K562 (cell line): ENCODE data around the gene SPDEF. TPM values are rescaled to one million over a fixed set of nuclear protein-coding genes. Genes with fewer than 3 reads are reported as not detected.

ENCODE experiments used
- ATAC-seq: fragments of 200-7000 bp; cut with Tn5 transposase; 3 replicates; pipeline ENCODE4 v1.9.1; 2020; ENCODE audit warnings: moderate library complexity
- BruUV-seq: library from RNA; stranded (reverse); fragments of 400-500 nt; replicated peaks from 2 replicates; lab custom pipeline; 2021; lab: Mats Ljungman, UMichigan
- CTCF ChIA-PET: fragments of 300-600 bp; formaldehyde crosslinking; extraction: SDS; loops from one replicate; lab custom pipeline; 2021; ENCODE audit warnings: low intra/inter-chr PET ratio; lab: Yijun Ruan, JAX
- POLR2A ChIA-PET: fragments of 300-600, 350-650 bp; sonication (Branson Sonifier 250); formaldehyde crosslinking; extraction: SDS; loops from one replicate; lab custom pipeline; 2021; ENCODE audit warnings: antibody characterized with exemption, inconsistent platforms; lab: Yijun Ruan, JAX
- DNase-seq, 4 experiments: peaks; one replicate each; pipeline versions ENCODE4 v3.0.0 to v3.0.0-alpha.2; 2011 to 2018; ENCODE audit warnings: low spot score in 3 of 4, mixed read lengths in 3 of 4; ENCODE audit errors: extremely low read depth in 1 of 4
- FAIRE-seq: peaks from 2 replicates; lab custom pipeline; 2011; peaks lifted over from hg19 to GRCh38; lab: Jason Lieb, UNC
- H2AFZ ChIP-seq: 2 replicates; pipeline ENCODE4 v1.6.0; 2011; ENCODE audit warnings: low read depth, low read length, control low read depth, inconsistent platforms
- H3K27ac ChIP-seq: fragments of 200-600 bp; 3 replicates; pipeline ENCODE4 v1.8.0; 2011; ENCODE audit warnings: low read depth, mild to moderate bottlenecking, control low read depth, inconsistent platforms, low read length, moderate library complexity, mixed read lengths; ENCODE audit errors: extremely low read depth
- H3K27me3 ChIP-seq, 2 experiments: fragments of 300-600 bp in 1 of 2; 2 replicates in 1 of 2; 3 replicates in 1 of 2; pipeline versions ENCODE4 v1.6.0 to v1.8.0; 2011; ENCODE audit warnings: inconsistent platforms in 2 of 2, low read length in 2 of 2, mild to moderate bottlenecking in 1 of 2, mixed read lengths in 1 of 2, moderate library complexity in 1 of 2; ENCODE audit not compliant: control insufficient read depth in 2 of 2, insufficient read depth in 2 of 2
- H3K36me3 ChIP-seq: fragments of 300-600 bp; 3 replicates; pipeline ENCODE4 v1.8.0; 2011; ENCODE audit warnings: mild to moderate bottlenecking, low read length, inconsistent platforms; ENCODE audit not compliant: control insufficient read depth, insufficient read depth
- H3K4me1 ChIP-seq, 2 experiments: fragments of 200-600 bp in 1 of 2; replicated peaks in 1 of 2; 2 replicates in 1 of 2; 3 replicates in 1 of 2; pipeline versions ENCODE4 v1.5.1 to v1.8.0; 2011; ENCODE audit warnings: inconsistent platforms in 2 of 2, low read length in 2 of 2, mild to moderate bottlenecking in 1 of 2, mixed read lengths in 1 of 2, moderate library complexity in 1 of 2; ENCODE audit not compliant: control insufficient read depth in 2 of 2, insufficient read depth in 2 of 2
- H3K4me2 ChIP-seq: 2 replicates; pipeline ENCODE4 v1.6.1; 2011; ENCODE audit warnings: low read length, control low read depth, inconsistent platforms, mixed read lengths; ENCODE audit not compliant: insufficient read depth
- H3K4me3 ChIP-seq: fragments of 200-600 bp; sonication (generic), shearing (Covaris generic); 2 replicates; pipeline ENCODE4 v1.5.1; 2016; ENCODE audit warnings: control low read depth, inconsistent platforms
- H3K79me2 ChIP-seq: fragments of 200-600 bp; 3 replicates; pipeline ENCODE4 v1.8.0; 2011; ENCODE audit warnings: low read length, inconsistent platforms; ENCODE audit not compliant: control insufficient read depth, insufficient read depth
- H3K9ac ChIP-seq, 2 experiments: 2 replicates each; pipeline versions ENCODE4 v1.6.0 to v1.6.1; 2011; ENCODE audit warnings: low read depth in 2 of 2, low read length in 2 of 2, control low read depth in 1 of 2, inconsistent platforms in 1 of 2, mild to moderate bottlenecking in 1 of 2, mixed read lengths in 1 of 2; ENCODE audit not compliant: insufficient read depth in 1 of 2
- H3K9me1 ChIP-seq: one replicate; pipeline ENCODE4 v1.6.0; 2011; ENCODE audit warnings: inconsistent platforms, mild to moderate bottlenecking, low read length, moderate library complexity; ENCODE audit not compliant: control insufficient read depth, insufficient read depth
- H3K9me3 ChIP-seq: replicated peaks from 2 replicates; pipeline ENCODE4 v1.5.1; 2011; ENCODE audit warnings: low read depth, low read length, inconsistent platforms; ENCODE audit not compliant: control insufficient read depth, insufficient read depth
- H4K20me1 ChIP-seq: replicated peaks from 2 replicates; pipeline ENCODE4 v1.6.1; 2011; ENCODE audit warnings: low read length, inconsistent platforms, mixed read lengths; ENCODE audit not compliant: control insufficient read depth, insufficient read depth
- MAZ ChIP-seq, 2 experiments: fragments of 450-650 bp in 1 of 2; sonication (generic) in 1 of 2; formaldehyde crosslinking; IDR thresholded peaks in 1 of 2; conservative IDR thresholded peaks in 1 of 2; 2 replicates each; pipeline versions ENCODE4 v1.4.0 to v1.5.0; 2020; ENCODE audit warnings: mild to moderate bottlenecking in 1 of 2, missing genetic modification reagents in 1 of 2
- POLR2G ChIP-seq: fragments of 200-400 bp; formaldehyde crosslinking; IDR thresholded peaks from 2 replicates; pipeline ENCODE4 v1.6.1; 2017; ENCODE audit warnings: low read depth, mild to moderate bottlenecking, antibody characterized with exemption, low read length, moderate library complexity
- POU5F1 ChIP-seq: fragments of 150-350 bp; IDR thresholded peaks from 2 replicates; pipeline ENCODE4 v1.6.1; 2014; ENCODE audit warnings: borderline replicate concordance, low read length, low read depth, mild to moderate bottlenecking; ENCODE audit not compliant: partially characterized antibody
- RBM15 ChIP-seq: fragments of 200-400 bp; formaldehyde crosslinking; IDR thresholded peaks from 2 replicates; pipeline ENCODE4 v1.6.1; 2018; ENCODE audit warnings: mild to moderate bottlenecking, low read length, moderate library complexity; ENCODE audit not compliant: insufficient read depth
- REST ChIP-seq, 2 experiments: fragments of 450-650 bp; formaldehyde crosslinking in 1 of 2; IDR thresholded peaks; 2 replicates each; pipeline versions ENCODE4 v1.4.0 to v1.6.1; 2014 to 2020; ENCODE audit warnings: mild to moderate bottlenecking in 2 of 2, borderline replicate concordance in 1 of 2, low read depth in 1 of 2
- WGBS: fragments of 100-300 bp; shearing (Covaris generic); methylation state at CpG from one replicate; pipeline ENCODE4 v1.1.6; 2016; ENCODE audit warnings: low coverage, mixed read lengths; ENCODE audit not compliant: insufficient coverage; ENCODE audit errors: missing lambda C conversion rate; 5-methylcytosine and 5-hydroxymethylcytosine counted together
- in situ Hi-C: fragments of 300-500 bp; cut with MboI; formaldehyde crosslinking; loops from 4 replicates; pipeline ENCODE4 v1.15.0; 2018; ENCODE audit warnings: inconsistent platforms, mixed read lengths
- intact Hi-C: fragments of 100-400 bp; cut with micrococcal nuclease; formaldehyde crosslinking; loops from 2 replicates; pipeline ENCODE4 v1.14.2; 2022
- polyA plus RNA-seq, 8 experiments: library from polyadenylated mRNA; depleted of rRNA in 4 of 8; stranded (reverse) in 5 of 8; unstranded in 3 of 8; fragments of >200 nt; fragmentation: Nextera tagmentation in 2 of 8; fragmentation: Illumina TruSeq in 1 of 8; extraction: Ambion mirVana in 2 of 8; extraction: Trizol in 1 of 8; gene quantifications; 2 replicates each; pipeline versions ENCODE4 v1.2.1 to v1.2.3, GENCODE V29; 2011 to 2014; ENCODE audit warnings: inconsistent platforms in 1 of 8, missing spikeins in 1 of 8
- total RNA-seq, 7 experiments: library from RNA; depleted of rRNA in 6 of 7; stranded (reverse); fragments of >200 nt in 6 of 7; fragmentation: Illumina TruSeq in 2 of 7; extraction: Trizol in 2 of 7; gene quantifications; 2 replicates each; pipeline versions ENCODE4 v1.2.1 to v1.2.3, GENCODE V29; 2011 to 2021; ENCODE audit warnings: low replicate concordance in 1 of 7
- TF ChIP-seq, protein P1 (sequence below): IDR thresholded peaks from 2 replicates; pipeline ENCODE4 v1.6.1; 2011; ENCODE audit warnings: borderline replicate concordance, low read depth, mild to moderate bottlenecking, moderate library complexity, low read length; ENCODE audit not compliant: insufficient read depth, poor library complexity, severe bottlenecking
- TF ChIP-seq, protein P2 (sequence below): sonication (generic); IDR thresholded peaks from 2 replicates; pipeline ENCODE4 v1.6.1; 2016

SPDEF gene
- total and polyA plus RNA-seq, 9 of the 15 experiments (the other 6 are each of a cell fraction or from before 2014, with no cell fraction given) = 0.04 to 0.12 (median 0.11) TPM; not detected in 5

DNA sequence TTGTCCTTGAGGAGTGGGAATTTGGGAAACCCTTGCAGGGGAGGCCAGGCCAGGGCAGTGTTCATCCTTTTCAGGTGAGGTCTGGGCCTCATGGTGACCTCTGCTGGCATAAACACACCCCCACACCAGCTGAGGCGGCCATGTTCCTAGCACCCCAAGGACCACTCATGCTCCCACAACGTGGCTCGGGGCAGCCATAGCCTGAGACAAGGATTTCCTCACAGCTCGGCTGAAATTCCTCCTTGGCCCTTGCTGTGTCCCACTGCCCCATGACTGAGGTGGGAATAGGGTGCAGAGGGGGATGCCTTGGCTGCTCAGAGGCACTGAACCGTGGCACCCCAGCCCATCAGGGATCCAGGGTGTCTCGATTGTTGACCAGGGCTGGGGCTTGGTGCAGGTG lies 27.3 kb upstream of the SPDEF start:
- no peak overlapping the region for H3K4me2 ChIP-seq
- FAIRE-seq = no peak
- H3K36me3 ChIP-seq = peaks cover 23% of the 10 kb centered on the region; the same call in 2 of the 3 replicates
- peak in 2 of 4 experiments; percentile 46 to 52 for DNase-seq
- ChIA-PET POLR2A (interaction anchor here (0.6 to 2.4 kb wide), 3 partner anchors 8 to 1263 kb away, joined by 3 to 7 read pairs (median 5); no protein-coding TSS in a partner anchor), CTCF (no interaction called here)
- BruUV-seq = no TSS peak
- no peak overlapping the region for H2AFZ ChIP-seq
- WGBS = 81% methylated on average over 6 of the region's 6 CpGs
- H3K27ac ChIP-seq = no peak overlapping the region
- peaks cover 0 to 5% of the 10 kb centered on the region in 2 experiments; a peak in 2 of 5 replicates for H3K4me1 ChIP-seq
- intact Hi-C loops (no loop called here), in situ Hi-C loops (no loop called here)
- H3K9ac ChIP-seq = no peak overlapping the region
- ATAC-seq = peak; percentile 70
- H4K20me1 ChIP-seq = peaks cover 12% of the 10 kb centered on the region; the same call in 1 of the 2 replicates
- no peaks in the 10 kb centered on the region for H3K9me3 ChIP-seq
- peaks cover 4% of the 10 kb centered on the region for H3K9me1 ChIP-seq
- H3K79me2 ChIP-seq = no peaks in the 10 kb centered on the region
- H3K27me3 ChIP-seq = no peaks in the 10 kb centered on the region; a peak in 1 of 5 replicates
- no peak overlapping the region for H3K4me3 ChIP-seq
- TF ChIP-seq POU5F1 = no peak
- TF ChIP-seq MAZ (CRISPR knock-in tag; conservative IDR thresholded peaks at IDR 0.05 in 1 of 2, IDR thresholded peaks at IDR 0.05 in 1 of 2) = 0 out of 4 replicates have a peak, but pooled peaks of 1 of the 2 experiments have one; percentile 12
- TF ChIP-seq, protein P1, sequence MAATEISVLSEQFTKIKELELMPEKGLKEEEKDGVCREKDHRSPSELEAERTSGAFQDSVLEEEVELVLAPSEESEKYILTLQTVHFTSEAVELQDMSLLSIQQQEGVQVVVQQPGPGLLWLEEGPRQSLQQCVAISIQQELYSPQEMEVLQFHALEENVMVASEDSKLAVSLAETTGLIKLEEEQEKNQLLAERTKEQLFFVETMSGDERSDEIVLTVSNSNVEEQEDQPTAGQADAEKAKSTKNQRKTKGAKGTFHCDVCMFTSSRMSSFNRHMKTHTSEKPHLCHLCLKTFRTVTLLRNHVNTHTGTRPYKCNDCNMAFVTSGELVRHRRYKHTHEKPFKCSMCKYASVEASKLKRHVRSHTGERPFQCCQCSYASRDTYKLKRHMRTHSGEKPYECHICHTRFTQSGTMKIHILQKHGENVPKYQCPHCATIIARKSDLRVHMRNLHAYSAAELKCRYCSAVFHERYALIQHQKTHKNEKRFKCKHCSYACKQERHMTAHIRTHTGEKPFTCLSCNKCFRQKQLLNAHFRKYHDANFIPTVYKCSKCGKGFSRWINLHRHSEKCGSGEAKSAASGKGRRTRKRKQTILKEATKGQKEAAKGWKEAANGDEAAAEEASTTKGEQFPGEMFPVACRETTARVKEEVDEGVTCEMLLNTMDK = no peak
- TF ChIP-seq POLR2G = peak; percentile 58; the same call in 1 of the 2 replicates
- TF ChIP-seq RBM15 = no peak
- TF ChIP-seq, protein P2, sequence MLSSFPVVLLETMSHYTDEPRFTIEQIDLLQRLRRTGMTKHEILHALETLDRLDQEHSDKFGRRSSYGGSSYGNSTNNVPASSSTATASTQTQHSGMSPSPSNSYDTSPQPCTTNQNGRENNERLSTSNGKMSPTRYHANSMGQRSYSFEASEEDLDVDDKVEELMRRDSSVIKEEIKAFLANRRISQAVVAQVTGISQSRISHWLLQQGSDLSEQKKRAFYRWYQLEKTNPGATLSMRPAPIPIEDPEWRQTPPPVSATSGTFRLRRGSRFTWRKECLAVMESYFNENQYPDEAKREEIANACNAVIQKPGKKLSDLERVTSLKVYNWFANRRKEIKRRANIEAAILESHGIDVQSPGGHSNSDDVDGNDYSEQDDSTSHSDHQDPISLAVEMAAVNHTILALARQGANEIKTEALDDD = no peak
- TF ChIP-seq REST (IDR thresholded peaks at IDR 0.05; ENCODE audit: borderline replicate concordance) = peak; percentile 25; the same call in 1 of the 2 replicates
- TF ChIP-seq REST (CRISPR knock-in tag; IDR thresholded peaks at IDR 0.05; ENCODE audit: low read depth) = no peak
